Measurements from ENCODE around the gene HOXC11.

HOXC11 gene

DNA sequence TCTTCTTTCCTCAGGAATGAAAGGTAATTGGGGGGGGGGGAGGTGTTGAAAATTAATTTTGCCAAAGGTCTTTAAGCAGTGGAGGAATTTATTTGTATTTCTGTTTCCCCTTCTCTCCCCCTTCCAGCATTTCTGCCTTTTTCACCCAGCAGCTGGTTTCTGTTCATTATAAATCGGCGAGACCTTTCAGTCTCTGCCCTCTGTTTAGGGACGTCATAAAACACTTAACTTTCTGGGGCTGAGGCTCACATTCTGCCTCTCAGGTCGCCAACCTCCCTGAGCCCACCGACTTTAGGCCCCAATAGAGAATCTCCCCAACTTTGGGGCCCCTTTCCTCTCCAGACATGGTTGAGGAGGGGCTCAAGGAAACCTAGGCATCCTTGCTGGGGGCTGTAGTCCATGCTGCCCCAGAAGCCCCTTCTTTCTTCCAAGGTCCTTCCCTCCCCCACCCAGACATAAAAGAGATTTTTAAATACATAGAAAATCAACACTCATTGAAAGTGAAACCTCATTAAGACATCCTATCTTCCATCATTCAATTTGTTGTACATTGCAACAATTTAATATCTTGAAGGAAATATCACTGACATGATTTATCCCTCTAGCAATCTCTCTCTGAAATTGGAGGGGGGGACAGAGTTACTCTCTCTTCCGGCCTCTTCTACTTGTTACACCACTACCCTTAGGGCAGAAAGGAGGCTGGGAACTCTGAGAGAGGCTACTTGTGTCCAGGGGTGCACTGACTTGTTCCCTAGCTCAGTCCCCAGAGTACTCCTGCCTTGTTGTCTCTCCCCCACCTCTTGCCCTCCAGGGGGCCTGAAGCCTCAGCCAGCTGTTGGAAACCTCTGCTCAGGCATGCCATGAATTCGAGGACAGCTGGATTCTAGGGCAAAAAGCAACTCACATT lies 52.8 kb downstream of the HOXC11 start:
- DNase-seq, result no peak

- no peak for DNase-seq
These were observed 53.9 kb downstream of the HOXC11 start for GRCh38 chr12:54026640-54027441.

Data from stimulated activated naive CD4-positive, alpha-beta T cell (primary cell).